MM.1S (cell line): ENCODE data around the gene TDRD7.

Experiments used
- DNase-seq: peaks from one replicate; pipeline ENCODE4 v3.0.0-alpha.2; 2015
- H2AFZ ChIP-seq: fragments of 300-600 bp; sonication (generic); 2 replicates; pipeline ENCODE4 v1.6.0; 2016; ENCODE audit warnings: antibody characterized with exemption, low read length
- H3F3A ChIP-seq: fragments of 300-600 bp; sonication (generic); 2 replicates; pipeline ENCODE4 v1.6.1; 2016; ENCODE audit warnings: mild to moderate bottlenecking, antibody characterized with exemption, low read length, moderate library complexity, mixed read lengths; ENCODE audit not compliant: insufficient read depth
- H3K27ac ChIP-seq: fragments of 300-600 bp; sonication (generic); 2 replicates; pipeline ENCODE4 v1.5.1; 2016; ENCODE audit warnings: mild to moderate bottlenecking, low read length
- H3K27me3 ChIP-seq: fragments of 300-600 bp; sonication (generic); replicated peaks from 2 replicates; pipeline ENCODE4 v1.6.0; 2016; ENCODE audit warnings: low read length; ENCODE audit not compliant: insufficient read depth
- H3K36me3 ChIP-seq: fragments of 300-600 bp; sonication (generic); replicated peaks from 2 replicates; pipeline ENCODE4 v1.6.1; 2016; ENCODE audit warnings: mild to moderate bottlenecking, low read length, mixed read lengths; ENCODE audit not compliant: insufficient read depth
- H3K4me1 ChIP-seq: fragments of 300-600 bp; sonication (generic); 2 replicates; pipeline ENCODE4 v1.6.1; 2016; ENCODE audit warnings: low read length, mixed read lengths
- H3K4me2 ChIP-seq: fragments of 300-600 bp; sonication (generic); 2 replicates; pipeline ENCODE4 v1.6.0; 2016; ENCODE audit warnings: low read depth, low read length
- H3K4me3 ChIP-seq: fragments of 300-600 bp; sonication (generic); 2 replicates; pipeline ENCODE4 v1.5.1; 2016; ENCODE audit warnings: low read length, mixed read lengths
- H3K79me2 ChIP-seq: fragments of 300-600 bp; sonication (generic); 2 replicates; pipeline ENCODE4 v1.6.1; 2016; ENCODE audit warnings: mixed run types, low read length, mixed read lengths
- H3K9ac ChIP-seq: fragments of 300-600 bp; sonication (generic); 2 replicates; pipeline ENCODE4 v1.6.1; 2016; ENCODE audit warnings: low read length, mixed read lengths
- H3K9me2 ChIP-seq: fragments of 300-600 bp; sonication (generic); replicated peaks from 2 replicates; pipeline ENCODE4 v1.6.1; 2016; ENCODE audit warnings: mild to moderate bottlenecking, low read length, mixed read lengths; ENCODE audit not compliant: insufficient read depth
- H3K9me3 ChIP-seq: fragments of 300-600 bp; sonication (generic); replicated peaks from 2 replicates; pipeline ENCODE4 v1.6.1; 2016; ENCODE audit warnings: mild to moderate bottlenecking, low read length, mixed read lengths; ENCODE audit not compliant: insufficient read depth
- H4K20me1 ChIP-seq: fragments of 300-600 bp; sonication (generic); 2 replicates; pipeline ENCODE4 v1.6.1; 2016; ENCODE audit warnings: mild to moderate bottlenecking, low read length, moderate library complexity, mixed read lengths; ENCODE audit not compliant: insufficient read depth
- EZH2 ChIP-seq: fragments of 300-600 bp; sonication (generic); optimal IDR thresholded peaks from 2 replicates; pipeline ENCODE3; 2017; ENCODE audit warnings: low read depth, mild to moderate bottlenecking, antibody characterized with exemption, low read length, mixed read lengths
- EZH2phosphoT487 ChIP-seq: fragments of 300-600 bp; sonication (generic); IDR thresholded peaks from 2 replicates; pipeline ENCODE4 v1.6.1; 2018; ENCODE audit warnings: antibody characterized with exemption, low read length
- TF ChIP-seq, protein P1 (sequence below): fragments of 300-600 bp; sonication (generic); IDR thresholded peaks from 2 replicates; pipeline ENCODE4 v1.5.1; 2016; ENCODE audit warnings: antibody characterized with exemption, low read length, mixed read lengths

Gene TDRD7

GRCh38 chr9:97411789-97412625 is at the start of gene TDRD7:
TDRD7 (plus strand) TSS chr9:97412096; CDS start chr9:97428466, 16,370 bp downstream.
- no peaks in the 10 kb centered on the region for H3K27me3 ChIP-seq
- H3K4me3 ChIP-seq, result peak within 1 kb of the TSS; percentile 81
- H3K27ac ChIP-seq, result peak within 1 kb of the TSS; percentile 9; the same call in 1 of the 2 replicates
- H3K4me1 ChIP-seq, result no peaks in the 10 kb centered on the region
- no peaks in the 10 kb centered on the region for H3K9me3 ChIP-seq
- H4K20me1 ChIP-seq, result no peaks in the 10 kb centered on the region
- peaks cover 18% of the 10 kb centered on the region for H3F3A ChIP-seq
- H3K36me3 ChIP-seq, result no peaks in the 10 kb centered on the region
- H3K9me2 ChIP-seq, result no peaks in the 10 kb centered on the region
- H3K4me2 ChIP-seq, result peak within 1 kb of the TSS; percentile 77
- TF ChIP-seq, protein P1, sequence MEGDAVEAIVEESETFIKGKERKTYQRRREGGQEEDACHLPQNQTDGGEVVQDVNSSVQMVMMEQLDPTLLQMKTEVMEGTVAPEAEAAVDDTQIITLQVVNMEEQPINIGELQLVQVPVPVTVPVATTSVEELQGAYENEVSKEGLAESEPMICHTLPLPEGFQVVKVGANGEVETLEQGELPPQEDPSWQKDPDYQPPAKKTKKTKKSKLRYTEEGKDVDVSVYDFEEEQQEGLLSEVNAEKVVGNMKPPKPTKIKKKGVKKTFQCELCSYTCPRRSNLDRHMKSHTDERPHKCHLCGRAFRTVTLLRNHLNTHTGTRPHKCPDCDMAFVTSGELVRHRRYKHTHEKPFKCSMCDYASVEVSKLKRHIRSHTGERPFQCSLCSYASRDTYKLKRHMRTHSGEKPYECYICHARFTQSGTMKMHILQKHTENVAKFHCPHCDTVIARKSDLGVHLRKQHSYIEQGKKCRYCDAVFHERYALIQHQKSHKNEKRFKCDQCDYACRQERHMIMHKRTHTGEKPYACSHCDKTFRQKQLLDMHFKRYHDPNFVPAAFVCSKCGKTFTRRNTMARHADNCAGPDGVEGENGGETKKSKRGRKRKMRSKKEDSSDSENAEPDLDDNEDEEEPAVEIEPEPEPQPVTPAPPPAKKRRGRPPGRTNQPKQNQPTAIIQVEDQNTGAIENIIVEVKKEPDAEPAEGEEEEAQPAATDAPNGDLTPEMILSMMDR, result peak; percentile 90
- no peak for TF ChIP-seq EZH2
- no peaks in the 10 kb centered on the region for H3K79me2 ChIP-seq
- peak within 1 kb of the TSS; percentile 90 for H2AFZ ChIP-seq
- DNase-seq, result peak; percentile 91
- H3K9ac ChIP-seq, result peak within 1 kb of the TSS; percentile 63

- Histone ChIP-seq H3K9ac (no peak overlapping the region; the same call in 1 of the 2 replicates), H3K9me2 (no peaks in the 10 kb centered on the region), H3K4me1 (peaks cover 32% of the 10 kb centered on the region), H3F3A (peaks cover 13% of the 10 kb centered on the region; the same call in 1 of the 2 replicates), H3K4me3 (peak overlapping the region; percentile 56), H3K36me3 (no peaks in the 10 kb centered on the region), H2AFZ (peak overlapping the region; percentile 46; the same call in 1 of the 2 replicates), H3K4me2 (peak overlapping the region; percentile 81; the same call in 1 of the 2 replicates), H3K27me3 (no peaks in the 10 kb centered on the region), H3K27ac (peak overlapping the region; percentile 69; the same call in 1 of the 2 replicates), H3K79me2 (no peaks in the 10 kb centered on the region), H3K9me3 (no peaks in the 10 kb centered on the region), H4K20me1 (no peaks in the 10 kb centered on the region)
- TF ChIP-seq, protein P1, result no peak
- no peak for TF ChIP-seq EZH2phosphoT487
- TF ChIP-seq EZH2, result no peak
- DNase-seq, result no peak
Measured at GRCh38 chr9:97362777-97363545, 48.9 kb upstream of the TDRD7 start.

DNA sequence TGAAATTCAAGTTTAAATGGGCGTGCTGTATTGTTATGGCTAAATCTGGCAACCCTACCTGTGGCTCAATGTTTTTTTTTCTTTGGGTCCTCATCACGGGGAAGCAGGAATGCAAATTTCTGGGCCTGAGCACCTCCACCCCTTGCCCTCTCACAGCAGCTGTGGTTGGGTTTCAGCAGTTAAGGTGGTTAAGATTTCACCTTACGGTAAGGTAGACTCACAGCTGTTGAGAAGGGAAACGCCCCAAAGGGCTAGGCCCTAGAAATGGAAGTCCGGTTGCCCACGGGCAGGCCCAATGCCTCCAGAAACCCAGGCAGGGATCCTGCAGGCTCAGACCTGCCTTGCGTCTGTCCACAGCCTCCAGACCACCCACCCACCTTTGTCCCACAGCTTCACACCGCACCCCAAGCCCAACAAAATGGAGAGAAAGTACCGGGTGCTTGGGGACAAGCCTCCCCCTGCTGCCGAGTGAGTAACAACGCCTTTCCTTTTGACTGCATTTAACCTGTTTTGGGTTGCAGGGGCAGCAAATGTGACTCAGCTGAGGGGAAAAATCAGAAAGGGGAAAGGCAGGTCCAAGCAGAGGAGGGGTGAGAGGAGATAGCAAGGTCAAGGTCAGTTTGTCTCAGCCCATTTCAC is 48.1 kb upstream of the TDRD7 start:
- peaks cover 26% of the 10 kb centered on the region for H3K4me1 ChIP-seq
- H3K4me2 ChIP-seq, result peak overlapping the region; percentile 81
- H4K20me1 ChIP-seq, result no peaks in the 10 kb centered on the region
- TF ChIP-seq, protein P1, result peak; percentile 37
- TF ChIP-seq EZH2phosphoT487 (no peak), EZH2 (no peak)
- H3F3A ChIP-seq, result peaks cover 7% of the 10 kb centered on the region; the same call in 1 of the 2 replicates
- H3K27ac ChIP-seq, result peak overlapping the region; percentile 69; the same call in 1 of the 2 replicates
- no peaks in the 10 kb centered on the region for H3K27me3 ChIP-seq
- H3K79me2 ChIP-seq, result no peaks in the 10 kb centered on the region
- H3K9me3 ChIP-seq, result no peaks in the 10 kb centered on the region
- DNase-seq, result peak; percentile 90
- peak overlapping the region; percentile 56 for H3K9ac ChIP-seq
- H3K36me3 ChIP-seq, result no peaks in the 10 kb centered on the region
- H3K9me2 ChIP-seq, result no peaks in the 10 kb centered on the region
- H2AFZ ChIP-seq, result peak overlapping the region; percentile 91
- peak overlapping the region; percentile 56 for H3K4me3 ChIP-seq
